HepG2 (cell line): ENCODE measurements around the gene CYP46A1. TPM values are rescaled to one million over a fixed set of nuclear protein-coding genes. Genes with fewer than 3 reads are reported as not detected.

Source experiments
- CREM ChIP-seq, 2 experiments: sonication (generic) in 1 of 2; formaldehyde crosslinking in 1 of 2; IDR thresholded peaks; 2 replicates each; pipeline versions ENCODE4 v1.4.0 to v1.6.1; 2016 to 2020; ENCODE audit warnings: antibody characterized with exemption in 1 of 2, mild to moderate bottlenecking in 1 of 2, missing genetic modification reagents in 1 of 2
- EZH2 ChIP-seq: conservative IDR thresholded peaks from 2 replicates; pipeline ENCODE4 v1.6.1; 2012; ENCODE audit warnings: mild to moderate bottlenecking, low read depth, low read length, moderate library complexity
- HMG20B ChIP-seq: conservative IDR thresholded peaks from 2 replicates; pipeline ENCODE4 v1.6.1; 2016; ENCODE audit warnings: missing genetic modification reagents, missing compliant biosample characterization
- MBNL3 ChIP-seq: fragments of 250-450 bp; sonication (Bioruptor Pico); conservative IDR thresholded peaks from 2 replicates; pipeline ENCODE4 v1.8.0; 2022; ENCODE audit warnings: mild to moderate bottlenecking, inconsistent platforms
- MEIS1 ChIP-seq: sonication (generic); formaldehyde crosslinking; IDR thresholded peaks from 2 replicates; pipeline ENCODE4 v1.9.0; 2021; ENCODE audit warnings: mild to moderate bottlenecking, missing genetic modification reagents, moderate library complexity, borderline replicate concordance
- REL ChIP-seq: sonication (generic); formaldehyde crosslinking; conservative IDR thresholded peaks from 2 replicates; pipeline ENCODE4 v1.8.0; 2022; ENCODE audit warnings: mild to moderate bottlenecking, missing genetic modification reagents, moderate library complexity
- SKIL ChIP-seq: sonication (generic); formaldehyde crosslinking; IDR thresholded peaks from 2 replicates; pipeline ENCODE4 v1.8.0; 2022; ENCODE audit warnings: missing genetic modification reagents, mild to moderate bottlenecking, moderate library complexity, borderline replicate concordance
- STAT5B ChIP-seq: sonication (generic); formaldehyde crosslinking; IDR thresholded peaks from 2 replicates; pipeline ENCODE4 v1.4.0; 2020; ENCODE audit warnings: missing genetic modification reagents
- TARDBP ChIP-seq: sonication (generic); formaldehyde crosslinking; IDR thresholded peaks from 2 replicates; pipeline ENCODE4 v1.8.0; 2022; ENCODE audit warnings: mild to moderate bottlenecking, missing genetic modification reagents
- TGIF2 ChIP-seq: IDR thresholded peaks from 2 replicates; pipeline ENCODE4 v1.6.1; 2016; ENCODE audit warnings: control low read depth, missing compliant biosample characterization
- THAP11 ChIP-seq: IDR thresholded peaks from 2 replicates; pipeline ENCODE4 v1.6.1; 2016; ENCODE audit warnings: missing biosample characterization, missing genetic modification reagents
- ZNF124 ChIP-seq: sonication (generic); formaldehyde crosslinking; IDR thresholded peaks from 2 replicates; pipeline ENCODE4 v1.4.0; 2020; ENCODE audit warnings: missing genetic modification reagents
- ZNF510 ChIP-seq: sonication (generic); formaldehyde crosslinking; IDR thresholded peaks from 2 replicates; pipeline ENCODE4 v1.4.0; 2020; ENCODE audit warnings: low read depth, mild to moderate bottlenecking, missing genetic modification reagents
- ZNF576 ChIP-seq: sonication (generic); formaldehyde crosslinking; IDR thresholded peaks from 2 replicates; pipeline ENCODE4 v1.4.0; 2020; ENCODE audit warnings: mild to moderate bottlenecking, missing genetic modification reagents
- ZNF619 ChIP-seq: sonication (generic); formaldehyde crosslinking; IDR thresholded peaks from 2 replicates; pipeline ENCODE4 v1.4.0; 2020; ENCODE audit warnings: mild to moderate bottlenecking, missing genetic modification reagents
- ZSCAN12 ChIP-seq: sonication (generic); formaldehyde crosslinking; IDR thresholded peaks from 2 replicates; pipeline ENCODE4 v1.9.0; 2021; ENCODE audit warnings: mild to moderate bottlenecking, missing genetic modification reagents
- ZSCAN9 ChIP-seq: IDR thresholded peaks from 2 replicates; pipeline ENCODE4 v1.6.1; 2016; ENCODE audit warnings: borderline replicate concordance
- polyA plus RNA-seq, 8 experiments: library from polyadenylated mRNA; depleted of rRNA in 3 of 8; stranded (reverse) in 7 of 8; unstranded in 1 of 8; fragments of >200 nt; fragmentation: Illumina TruSeq in 4 of 8; extraction: Trizol in 4 of 8; gene quantifications; 2 replicates each; pipeline versions ENCODE4 v1.2.1 to v1.2.3, GENCODE V29; 2011 to 2016; ENCODE audit warnings: low read depth in 4 of 8, missing spikeins in 1 of 8, mixed read lengths in 1 of 8; ENCODE audit not compliant: insufficient read depth in 1 of 8
- total RNA-seq, 5 experiments: library from RNA; depleted of rRNA; stranded (reverse); fragments of >200 nt; fragmentation: Illumina TruSeq; extraction: Trizol; gene quantifications; 2 replicates each; pipeline ENCODE4 v1.2.3, GENCODE V29; 2016; ENCODE audit warnings: low read depth in 1 of 5
- TF ChIP-seq, protein P1 (sequence below): sonication (generic); formaldehyde crosslinking; IDR thresholded peaks from 2 replicates; pipeline ENCODE4 v1.4.0; 2020; ENCODE audit warnings: mild to moderate bottlenecking, missing genetic modification reagents, borderline replicate concordance

CYP46A1 gene
- total and polyA plus RNA-seq, 2 of the 13 experiments (the other 11 are each of a cell fraction or from before 2014, with no cell fraction given), result not detected

- TF ChIP-seq, protein P1, sequence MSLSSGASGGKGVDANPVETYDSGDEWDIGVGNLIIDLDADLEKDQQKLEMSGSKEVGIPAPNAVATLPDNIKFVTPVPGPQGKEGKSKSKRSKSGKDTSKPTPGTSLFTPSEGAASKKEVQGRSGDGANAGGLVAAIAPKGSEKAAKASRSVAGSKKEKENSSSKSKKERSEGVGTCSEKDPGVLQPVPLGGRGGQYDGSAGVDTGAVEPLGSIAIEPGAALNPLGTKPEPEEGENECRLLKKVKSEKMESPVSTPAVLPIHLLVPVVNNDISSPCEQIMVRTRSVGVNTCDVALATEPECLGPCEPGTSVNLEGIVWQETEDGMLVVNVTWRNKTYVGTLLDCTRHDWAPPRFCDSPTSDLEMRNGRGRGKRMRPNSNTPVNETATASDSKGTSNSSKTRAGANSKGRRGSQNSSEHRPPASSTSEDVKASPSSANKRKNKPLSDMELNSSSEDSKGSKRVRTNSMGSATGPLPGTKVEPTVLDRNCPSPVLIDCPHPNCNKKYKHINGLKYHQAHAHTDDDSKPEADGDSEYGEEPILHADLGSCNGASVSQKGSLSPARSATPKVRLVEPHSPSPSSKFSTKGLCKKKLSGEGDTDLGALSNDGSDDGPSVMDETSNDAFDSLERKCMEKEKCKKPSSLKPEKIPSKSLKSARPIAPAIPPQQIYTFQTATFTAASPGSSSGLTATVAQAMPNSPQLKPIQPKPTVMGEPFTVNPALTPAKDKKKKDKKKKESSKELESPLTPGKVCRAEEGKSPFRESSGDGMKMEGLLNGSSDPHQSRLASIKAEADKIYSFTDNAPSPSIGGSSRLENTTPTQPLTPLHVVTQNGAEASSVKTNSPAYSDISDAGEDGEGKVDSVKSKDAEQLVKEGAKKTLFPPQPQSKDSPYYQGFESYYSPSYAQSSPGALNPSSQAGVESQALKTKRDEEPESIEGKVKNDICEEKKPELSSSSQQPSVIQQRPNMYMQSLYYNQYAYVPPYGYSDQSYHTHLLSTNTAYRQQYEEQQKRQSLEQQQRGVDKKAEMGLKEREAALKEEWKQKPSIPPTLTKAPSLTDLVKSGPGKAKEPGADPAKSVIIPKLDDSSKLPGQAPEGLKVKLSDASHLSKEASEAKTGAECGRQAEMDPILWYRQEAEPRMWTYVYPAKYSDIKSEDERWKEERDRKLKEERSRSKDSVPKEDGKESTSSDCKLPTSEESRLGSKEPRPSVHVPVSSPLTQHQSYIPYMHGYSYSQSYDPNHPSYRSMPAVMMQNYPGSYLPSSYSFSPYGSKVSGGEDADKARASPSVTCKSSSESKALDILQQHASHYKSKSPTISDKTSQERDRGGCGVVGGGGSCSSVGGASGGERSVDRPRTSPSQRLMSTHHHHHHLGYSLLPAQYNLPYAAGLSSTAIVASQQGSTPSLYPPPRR, result peak; percentile 57; the same call in 1 of the 2 replicates
- TF ChIP-seq THAP11 (CRISPR knock-in tag) (no peak), MEIS1 (CRISPR knock-in tag) (no peak), HMG20B (CRISPR knock-in tag) (peak; percentile 52; the same call in 1 of the 2 replicates), ZSCAN9 (CRISPR knock-in tag) (no peak), ZNF576 (CRISPR knock-in tag) (no peak), EZH2 (no peak), STAT5B (CRISPR knock-in tag) (no peak), REL (CRISPR knock-in tag) (no peak), TGIF2 (CRISPR knock-in tag) (0 out of 2 replicates have a peak, but pooled peaks have one; percentile 28), TARDBP (CRISPR knock-in tag) (no peak; the same call in 1 of the 2 replicates), SKIL (CRISPR knock-in tag) (peak; percentile 71; the same call in 1 of the 2 replicates), ZNF124 (no peak), ZSCAN12 (no peak), ZNF619 (CRISPR knock-in tag) (0 out of 2 replicates have a peak, but pooled peaks have one; percentile 56), CREM (IDR thresholded peaks at IDR 0.05) (peak; percentile 27; the same call in 1 of the 2 replicates), CREM (CRISPR knock-in tag; IDR thresholded peaks at IDR 0.05) (no peak), MBNL3 (CRISPR knock-in tag) (no peak), ZNF510 (CRISPR knock-in tag) (no peak)
Measured at GRCh38 chr14:99729991-99730875, 46.1 kb downstream of the CYP46A1 start (continued).
